Stimulated activated CD4-positive, alpha-beta T cell treated with anti-CD3 and anti-CD28 coated beads, Interleukin-1b, Interleukin-23, amount 100 ng/mL, for 48 hours (primary cell): Measurements from ENCODE around the gene ZNF785.
"Not testable (repeated sequence)": the region's sequence is repeated elsewhere in the genome, so short reads cannot be mapped to it uniquely, and the experiment has no call there.

ENCODE experiments used
- DNase-seq: peaks from one replicate; pipeline ENCODE4 v3.0.0-alpha.2; 2020

ZNF785 gene

DNA sequence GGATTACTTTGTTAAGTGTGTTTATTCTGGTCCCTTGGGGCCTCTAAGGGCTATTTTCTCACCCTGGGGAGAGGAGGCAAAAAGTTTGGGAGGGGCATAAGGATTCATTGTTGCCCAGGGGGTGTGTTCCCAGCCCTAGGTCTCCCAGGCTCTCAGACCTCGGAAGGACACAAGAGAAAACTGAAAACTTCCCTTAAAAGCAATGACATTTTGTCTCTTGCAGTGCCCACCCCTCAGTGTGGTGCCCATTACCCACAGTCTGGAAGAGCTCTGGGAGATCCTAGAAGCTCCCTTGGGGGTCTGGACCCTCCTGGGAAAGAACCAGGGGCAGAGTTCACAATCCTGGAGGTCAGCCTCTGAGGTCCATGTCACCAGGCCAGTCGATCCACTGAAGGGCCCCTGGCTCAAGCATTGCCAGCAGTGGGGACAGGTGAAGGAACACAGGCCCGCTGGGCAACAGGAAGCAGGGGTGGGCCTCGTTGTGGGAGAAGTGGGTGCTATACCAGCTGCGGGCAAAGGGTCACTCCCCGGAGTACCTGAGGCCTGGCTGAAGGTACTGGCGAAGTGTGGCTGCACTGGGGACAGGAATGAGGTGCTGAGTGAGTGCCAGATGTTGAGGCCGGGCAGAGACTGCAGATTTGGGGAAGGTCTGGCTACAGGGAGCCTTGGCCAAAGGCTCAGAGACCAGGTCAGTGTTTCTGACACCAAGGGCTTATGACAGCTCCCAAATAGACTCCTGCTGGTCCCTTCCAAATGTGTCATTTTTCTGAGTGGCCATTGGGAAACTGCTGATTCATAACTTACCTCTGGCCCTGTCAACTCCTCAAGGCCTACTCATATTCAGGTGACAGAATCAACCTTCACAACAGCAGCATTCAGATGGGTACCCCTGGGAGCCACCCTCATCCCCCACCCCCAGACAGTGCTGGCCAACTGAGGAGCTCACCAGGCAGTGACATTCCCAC, 46.2 kb downstream of the ZNF785 start:
- no peak for DNase-seq

DNA sequence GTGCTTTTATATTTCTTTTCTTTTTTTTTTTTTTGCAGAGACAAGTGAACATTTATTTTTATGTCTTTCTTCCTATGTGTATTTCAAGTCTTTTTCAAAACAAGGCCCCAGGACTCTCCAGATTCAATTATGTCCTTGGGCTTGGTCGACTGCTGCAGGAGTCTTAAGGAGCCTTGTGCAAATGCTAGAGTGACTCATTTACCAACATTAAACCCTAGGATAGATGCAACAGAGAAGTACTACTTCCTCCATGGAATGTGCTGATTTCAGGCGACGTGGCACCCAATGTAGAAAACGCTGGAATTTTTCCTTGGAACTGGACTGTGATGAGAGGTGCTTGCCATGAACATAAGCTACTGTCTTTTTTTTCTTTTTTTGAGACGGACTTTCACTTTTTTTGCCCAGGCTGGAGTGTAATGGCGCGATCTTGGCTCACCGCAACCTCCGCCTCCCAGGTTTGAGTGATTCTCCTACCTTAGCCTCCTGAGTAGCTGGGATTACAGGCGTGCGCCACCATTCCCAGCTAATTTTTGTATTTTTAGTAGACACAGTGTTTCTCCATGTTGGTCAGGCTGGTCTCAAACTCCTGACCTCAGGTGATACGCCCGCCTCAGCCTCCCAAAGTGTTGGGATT, 49.0 kb downstream of the ZNF785 start:
- not testable (repeated sequence) for DNase-seq

DNA sequence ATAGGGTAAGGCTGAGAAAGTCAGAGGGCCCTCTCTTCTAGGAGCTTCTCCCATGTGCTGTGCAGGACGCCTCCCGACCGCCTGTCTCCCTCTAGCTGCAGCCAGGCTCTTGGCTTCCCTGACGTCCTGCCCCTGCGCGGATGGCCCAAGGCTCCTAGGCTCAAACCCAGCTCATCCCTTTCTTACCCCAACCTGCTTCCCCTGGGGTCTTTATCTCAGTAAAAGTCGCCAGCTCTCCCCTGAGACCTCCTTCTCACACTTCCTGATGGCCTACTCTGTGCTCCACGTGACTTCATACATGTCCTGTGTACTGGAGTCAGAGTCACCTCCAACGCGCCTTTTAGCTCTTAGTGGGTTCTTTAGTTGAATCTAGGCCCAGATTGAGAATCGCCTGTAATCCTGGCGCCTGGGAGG, 49.7 kb downstream of the ZNF785 start:
- peak; percentile 77 for DNase-seq

DNA sequence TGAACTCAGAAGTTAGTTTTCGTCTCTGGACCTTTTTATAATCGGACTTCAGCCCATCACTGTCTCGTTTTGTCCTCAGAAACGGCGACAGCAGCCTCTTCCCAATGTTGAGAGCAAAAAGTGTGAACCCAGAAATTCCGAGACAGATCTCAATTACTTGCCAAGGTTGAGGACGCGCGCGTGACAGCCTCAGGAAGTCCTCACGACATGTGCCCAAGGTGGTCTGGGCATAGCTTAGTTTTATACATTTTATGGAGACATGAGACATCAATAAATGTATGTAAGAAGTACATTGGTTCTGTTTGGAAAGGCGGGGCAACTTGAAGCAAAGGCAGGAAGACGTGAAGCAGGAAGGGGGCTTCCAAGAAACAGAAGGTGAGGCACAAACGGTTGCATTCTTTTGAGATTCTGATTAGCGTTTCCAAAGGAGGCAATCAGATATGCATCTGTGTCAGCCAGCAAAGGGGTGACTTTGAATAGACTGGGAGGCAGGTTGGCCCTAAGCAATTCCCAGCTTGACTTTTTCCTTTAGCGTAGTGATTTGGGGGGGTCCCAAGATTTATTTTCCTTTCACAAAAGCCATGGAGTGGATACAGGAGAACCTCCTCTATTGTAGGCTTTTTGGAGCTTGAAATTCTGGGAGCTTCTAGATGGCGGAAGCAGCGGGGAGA, 50.3 kb downstream of the ZNF785 start:
- DNase-seq: no peak

DNA sequence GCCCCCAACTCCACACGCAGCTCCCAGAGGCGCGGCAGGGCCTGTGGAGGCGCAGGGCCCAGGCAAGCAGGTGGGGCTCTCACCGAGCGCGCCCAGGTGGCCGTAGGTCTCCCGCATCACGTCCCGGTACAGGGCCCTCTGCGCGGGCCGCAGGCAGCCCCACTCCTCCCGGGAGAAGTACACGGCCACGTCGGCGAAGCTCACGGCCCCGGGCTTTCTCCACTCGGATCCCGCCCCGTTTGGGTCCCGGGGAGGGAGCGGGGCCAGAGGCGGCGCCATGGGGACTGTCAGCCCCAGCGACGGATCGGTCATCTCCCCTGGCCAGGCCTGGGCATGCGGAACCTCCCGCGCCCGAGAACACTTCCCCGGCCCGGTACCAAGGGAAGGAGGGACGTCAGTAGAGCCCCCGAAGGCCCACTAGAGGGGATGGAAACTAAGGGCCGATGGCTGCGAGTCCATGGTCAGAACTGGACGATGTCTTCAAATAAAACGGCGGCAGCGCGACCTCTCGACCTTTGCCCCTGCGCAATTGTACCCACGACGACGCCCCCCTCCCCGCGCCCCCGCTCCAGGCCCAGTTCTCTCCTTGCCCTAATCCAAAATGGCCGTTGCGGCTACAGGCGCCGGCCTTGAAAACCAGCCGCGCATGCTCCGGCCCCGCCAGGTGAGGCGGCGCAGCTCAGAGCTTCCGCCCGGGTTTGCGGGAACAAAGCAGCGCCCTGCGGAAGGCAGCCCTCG, 51.0 kb downstream of the ZNF785 start, which contains the start of gene ZNF747:
Gene ZNF747 (minus strand): TSS at position 491 of the 738 bp plus-strand sequence. CDS start 179 bp downstream, at position 312.
- peak; percentile 91 for DNase-seq

DNA sequence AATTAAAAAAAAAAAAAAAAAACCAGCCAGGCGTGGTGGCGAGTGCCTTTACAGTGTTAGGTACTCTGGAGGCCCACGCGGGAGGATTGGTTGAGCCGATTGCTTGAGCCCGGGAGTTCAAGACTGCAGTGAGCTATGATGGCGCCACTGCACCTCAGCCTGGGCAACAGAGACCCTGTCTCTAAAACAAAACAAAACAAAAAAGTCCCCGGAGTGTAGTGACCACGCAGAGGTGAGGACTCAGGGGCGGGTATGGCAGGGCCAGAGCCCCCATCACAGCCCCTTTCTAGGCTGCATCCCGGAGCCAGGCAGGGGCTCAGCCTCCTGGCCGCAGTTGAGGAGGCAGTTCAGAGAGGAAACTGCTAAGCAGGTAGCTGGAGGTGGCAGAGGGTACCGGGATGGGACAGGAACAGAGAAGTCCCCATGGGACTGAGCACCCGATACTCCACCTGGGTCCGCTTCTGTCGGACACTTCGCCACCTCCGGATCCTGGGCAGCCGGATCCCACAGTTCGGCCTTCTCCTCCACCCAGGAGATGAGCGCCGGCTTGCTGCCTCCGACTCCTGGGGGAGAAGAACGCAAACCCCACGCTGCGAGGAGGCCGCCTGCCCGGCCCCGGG, 51.6 kb downstream of the ZNF785 start:
- peak; percentile 30 for DNase-seq

DNA sequence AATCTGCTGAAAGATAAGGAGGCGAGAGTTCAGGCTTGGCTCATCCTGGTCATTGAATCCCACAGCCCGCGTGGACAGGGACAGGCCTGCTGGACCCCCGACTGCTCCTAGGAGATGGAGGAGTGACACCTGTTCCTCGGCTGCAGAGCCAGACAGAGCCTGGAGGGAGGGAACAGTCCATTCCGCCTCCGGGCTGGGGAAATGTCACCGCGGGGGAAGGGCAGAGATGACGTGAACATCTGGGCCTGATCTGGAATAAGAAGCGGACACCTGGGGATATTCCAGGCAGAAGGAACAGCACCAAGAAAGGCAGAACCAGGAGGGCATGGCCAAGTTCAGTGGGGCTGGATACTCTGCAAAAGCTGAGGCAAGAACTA, 52.4 kb downstream of the ZNF785 start:
- DNase-seq: no peak

DNA sequence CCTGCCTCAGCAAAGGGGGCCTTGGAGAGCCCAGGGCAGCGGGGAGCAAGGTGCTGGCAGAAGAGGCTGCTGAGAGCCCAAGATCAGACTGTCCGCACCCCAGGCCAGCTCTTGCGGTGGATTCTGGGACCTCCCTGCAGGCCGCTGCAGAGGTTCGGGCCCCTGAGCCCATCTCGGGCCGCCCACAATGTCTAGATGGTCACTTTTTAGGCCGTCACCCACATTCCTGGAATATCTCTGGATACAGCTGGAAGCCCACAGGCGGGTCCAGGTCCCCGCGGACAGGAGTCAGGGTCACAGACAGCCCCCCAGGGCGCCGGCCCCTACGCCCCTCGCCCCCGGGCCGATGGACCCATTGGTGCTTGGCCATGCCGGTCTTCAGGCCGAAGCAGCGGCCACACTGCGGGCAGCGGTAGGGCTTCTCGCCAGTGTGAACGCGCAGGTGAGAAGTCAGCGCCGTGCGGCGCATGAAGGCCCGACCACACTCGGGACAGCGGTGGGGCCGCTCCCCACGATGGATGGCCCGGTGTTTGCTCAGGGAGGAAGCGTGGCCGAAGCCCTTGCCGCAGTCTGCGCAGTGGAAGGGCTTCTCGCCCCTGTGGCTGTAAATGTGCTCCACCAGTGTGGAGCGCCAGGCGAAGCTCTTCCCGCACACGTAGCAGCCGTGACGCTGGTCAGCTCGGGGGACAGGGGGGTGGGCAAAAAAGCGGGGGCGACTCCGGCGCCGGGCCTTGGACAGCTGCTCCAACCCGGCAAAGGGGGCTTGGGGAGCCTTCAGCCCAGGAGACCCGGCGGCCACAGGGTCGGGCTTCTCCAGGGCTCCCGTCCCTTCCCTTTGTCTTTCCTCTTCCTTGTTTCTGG, 53.0 kb downstream of the ZNF785 start:
- no peak for DNase-seq
